Activated B cell treated with CpG ODN at 0.5 μM for 24 hours (primary cell): ENCODE data around the gene ST7L. TPM values are rescaled to one million over a fixed set of nuclear protein-coding genes. Genes with fewer than 3 reads are reported as not detected.
"Not testable (repeated sequence)": the region's sequence is repeated elsewhere in the genome, so short reads cannot be mapped to it uniquely, and the experiment has no call there.

Experiments used
- ATAC-seq: fragments of 200-7000 bp; cut with Tn5 transposase; one replicate; pipeline ENCODE4 v1.10.0; 2021; ENCODE audit warnings: low read depth, mild to moderate bottlenecking, moderate library complexity
- CTCF ChIA-PET: fragments of 350-600 bp; sonication (Branson Sonifier 250); formaldehyde crosslinking; loops from one replicate; lab custom pipeline; 2021; ENCODE audit warnings: antibody characterized with exemption; lab: Charles Lee
- POLR2A ChIA-PET: fragments of 350-600 bp; sonication (Branson Sonifier 250); formaldehyde crosslinking; loops from one replicate; lab custom pipeline; 2021; ENCODE audit warnings: antibody characterized with exemption; lab: Charles Lee
- DNase-seq: peaks from one replicate; pipeline ENCODE4 v3.0.0; 2022
- H3K27ac Mint-ChIP-seq: one replicate; pipeline ENCODE4 v1.8.0; 2020; ENCODE audit warnings: mixed read lengths
- H3K27me3 Mint-ChIP-seq: one replicate; pipeline ENCODE4 v1.8.0; 2021; ENCODE audit warnings: mixed read lengths
- H3K36me3 Mint-ChIP-seq: one replicate; pipeline ENCODE4 v1.8.0; 2021; ENCODE audit warnings: low read depth, mixed read lengths
- H3K4me1 Mint-ChIP-seq: one replicate; pipeline ENCODE4 v1.8.0; 2021; ENCODE audit warnings: mixed read lengths
- H3K4me3 Mint-ChIP-seq: one replicate; pipeline ENCODE4 v1.8.0; 2020; ENCODE audit warnings: mild to moderate bottlenecking, mixed read lengths
- H3K9me3 Mint-ChIP-seq: one replicate; pipeline ENCODE4 v1.8.0; 2020; ENCODE audit warnings: mixed read lengths
- CTCF ChIP-seq: fragments of 200-600 bp; IDR thresholded peaks from one replicate; pipeline ENCODE4 v1.8.0; 2022; ENCODE audit warnings: antibody characterized with exemption, mild to moderate bottlenecking
- intact Hi-C: fragments of 100-400 bp; cut with micrococcal nuclease; formaldehyde crosslinking; loops from one replicate; pipeline ENCODE4 v1.15.1; 2024
- total RNA-seq: library from RNA; stranded (reverse); gene quantifications from 2 replicates; pipeline ENCODE4 v1.2.3, GENCODE V29; 2022

The ST7L gene
- total RNA-seq, 1 donor from 2014 or later = 13.8 TPM

- Mint-ChIP-seq H3K36me3 (peaks cover 69% of the 10 kb centered on the region), H3K4me1 (peaks cover 86% of the 10 kb centered on the region), H3K4me3 (no peak overlapping the region), H3K27me3 (no peaks in the 10 kb centered on the region), H3K27ac (peak overlapping the region; percentile 8), H3K9me3 (no peaks in the 10 kb centered on the region)
- no peak for TF ChIP-seq CTCF
- CTCF ChIA-PET = no interaction called here
- DNase-seq = no peak
- intact Hi-C loops = no loop called here
- ATAC-seq = no peak
- POLR2A ChIA-PET = no interaction called here
These were observed 7.9 kb upstream of the ST7L start for GRCh38 chr1:112626887-112627286.

- no peak for ATAC-seq
- Mint-ChIP-seq H3K9me3 (no peaks in the 10 kb centered on the region), H3K4me3 (no peak overlapping the region), H3K27me3 (no peaks in the 10 kb centered on the region), H3K36me3 (peaks cover 62% of the 10 kb centered on the region), H3K27ac (no peak overlapping the region), H3K4me1 (peaks cover 86% of the 10 kb centered on the region)
- intact Hi-C loops = no loop called here
- CTCF ChIA-PET = no interaction called here
- POLR2A ChIA-PET = no interaction called here
- DNase-seq = no peak
- TF ChIP-seq CTCF = no peak
These were observed 7.3 kb upstream of the ST7L start for GRCh38 chr1:112626193-112626592.

- Mint-ChIP-seq H3K4me1 (peaks cover 86% of the 10 kb centered on the region), H3K27ac (peak overlapping the region; percentile 46), H3K4me3 (no peak overlapping the region), H3K9me3 (no peaks in the 10 kb centered on the region), H3K36me3 (peaks cover 59% of the 10 kb centered on the region), H3K27me3 (no peaks in the 10 kb centered on the region)
- ChIA-PET CTCF (no interaction called here), POLR2A (no interaction called here)
- intact Hi-C loops = no loop called here
- ATAC-seq (no peak), DNase-seq (no peak)
- TF ChIP-seq CTCF = no peak
These were observed 6.8 kb upstream of the ST7L start for GRCh38 chr1:112625696-112626095.

- H3K27me3 Mint-ChIP-seq, H3K9me3 Mint-ChIP-seq, DNase-seq, H3K4me3 Mint-ChIP-seq, CTCF ChIA-PET, ATAC-seq: not testable (repeated sequence)
- Mint-ChIP-seq H3K36me3 (peaks cover 63% of the 10 kb centered on the region), H3K4me1 (peaks cover 86% of the 10 kb centered on the region), H3K27ac (peak overlapping the region; percentile 46)
- POLR2A ChIA-PET = interaction anchor here (0.6 kb wide), 1 partner anchor 90 kb away, joined by 3 read pairs; no protein-coding TSS in a partner anchor
- intact Hi-C loops = loop anchor here (5.0 kb wide), 1 partner anchor 1482 kb away; the partner anchor contains the start of genes CEPT1 and DRAM2
These were observed 5.6 kb upstream of the ST7L start for GRCh38 chr1:112624493-112624892.

GRCh38 chr1:112620377-112620695 lies 1.4 kb upstream of the ST7L start:
- peak overlapping the region; percentile 97 for H3K4me3 Mint-ChIP-seq
- H3K4me1 Mint-ChIP-seq = peaks cover 60% of the 10 kb centered on the region
- CTCF ChIA-PET = interaction anchor here (2.0 kb wide), 1 partner anchor 229 kb away, joined by 7 read pairs; no protein-coding TSS in a partner anchor
- intact Hi-C loops = loop anchor here (1.0 to 5.0 kb wide), 2 partner anchors 54 to 1478 kb away; partner anchors contain the start of genes CEPT1, DRAM2 and MOV10
- no peak for DNase-seq
- peak overlapping the region; percentile 99 for H3K27ac Mint-ChIP-seq
- peaks cover 46% of the 10 kb centered on the region for H3K36me3 Mint-ChIP-seq
- H3K9me3 Mint-ChIP-seq = no peaks in the 10 kb centered on the region
- no peak for ATAC-seq
- POLR2A ChIA-PET = interaction anchor here (0.6 to 4.0 kb wide), 12 partner anchors 7 to 226 kb away, joined by 3 to 39 read pairs (median 10); partner anchors contain the start of genes CTTNBP2NL, MOV10, PPM1J and RHOC
- no peak for TF ChIP-seq CTCF
- H3K27me3 Mint-ChIP-seq = no peaks in the 10 kb centered on the region
